ENCODE data around the gene CCL22. TPM values are rescaled to one million over a fixed set of nuclear protein-coding genes. Genes with fewer than 3 reads are reported as not detected.

Gene CCL22
- total RNA-seq, 1 experiment from 2014 or later: not detected

DNA sequence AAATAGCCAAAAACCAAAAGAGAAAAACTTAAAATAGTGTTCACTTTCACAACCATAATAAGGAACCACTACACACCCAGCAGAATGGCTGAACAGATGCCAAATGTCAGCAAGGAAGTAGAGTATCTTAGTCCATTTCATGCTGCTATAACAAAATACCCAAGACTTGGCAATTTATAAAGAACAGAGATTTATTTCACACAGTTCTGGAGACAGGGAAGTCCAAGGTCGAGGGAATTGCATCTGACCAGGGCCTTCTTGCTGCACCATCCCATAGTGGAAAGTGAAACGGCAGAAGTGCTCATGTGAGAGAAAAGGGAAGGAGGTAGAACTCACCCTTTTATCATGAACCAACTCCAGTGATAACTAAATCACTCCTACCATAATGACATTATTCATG is 33.8 kb upstream of the CCL22 start:
- no CpG with 5 or more reads among the region's 2 CpGs for WGBS (ENCODE audit: extremely low coverage, insufficient read length, low lambda C conversion rate)
- TF ChIP-seq, protein P1, sequence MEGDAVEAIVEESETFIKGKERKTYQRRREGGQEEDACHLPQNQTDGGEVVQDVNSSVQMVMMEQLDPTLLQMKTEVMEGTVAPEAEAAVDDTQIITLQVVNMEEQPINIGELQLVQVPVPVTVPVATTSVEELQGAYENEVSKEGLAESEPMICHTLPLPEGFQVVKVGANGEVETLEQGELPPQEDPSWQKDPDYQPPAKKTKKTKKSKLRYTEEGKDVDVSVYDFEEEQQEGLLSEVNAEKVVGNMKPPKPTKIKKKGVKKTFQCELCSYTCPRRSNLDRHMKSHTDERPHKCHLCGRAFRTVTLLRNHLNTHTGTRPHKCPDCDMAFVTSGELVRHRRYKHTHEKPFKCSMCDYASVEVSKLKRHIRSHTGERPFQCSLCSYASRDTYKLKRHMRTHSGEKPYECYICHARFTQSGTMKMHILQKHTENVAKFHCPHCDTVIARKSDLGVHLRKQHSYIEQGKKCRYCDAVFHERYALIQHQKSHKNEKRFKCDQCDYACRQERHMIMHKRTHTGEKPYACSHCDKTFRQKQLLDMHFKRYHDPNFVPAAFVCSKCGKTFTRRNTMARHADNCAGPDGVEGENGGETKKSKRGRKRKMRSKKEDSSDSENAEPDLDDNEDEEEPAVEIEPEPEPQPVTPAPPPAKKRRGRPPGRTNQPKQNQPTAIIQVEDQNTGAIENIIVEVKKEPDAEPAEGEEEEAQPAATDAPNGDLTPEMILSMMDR (conservative IDR thresholded peaks at IDR 0.05): no peak
- H3K56ac ChIP-seq (ENCODE audit: insufficient read length, low read depth, low read length): no peak overlapping the region
- DNase-seq: no peak
- no peak overlapping the region for H3K14ac ChIP-seq (ENCODE audit: insufficient read depth, low read length)
- no peak overlapping the region for H2BK120ac ChIP-seq (ENCODE audit: low read depth, low read length, poor library complexity, severe bottlenecking)
- H3K23ac ChIP-seq (ENCODE audit: insufficient read length, low read depth, low read length): no peak overlapping the region
- no peak overlapping the region for H4K91ac ChIP-seq (ENCODE audit: insufficient read length, low read depth, low read length)
- no peak overlapping the region for H2BK12ac ChIP-seq (ENCODE audit: insufficient read length, low read depth, low read length)
- Mint-ChIP-seq H3K4me3 (no peak overlapping the region), H3K27me3 (ENCODE audit: low read depth) (no peaks in the 10 kb centered on the region; the same call in 1 of the 2 replicates), H3K36me3 (ENCODE audit: insufficient read depth in 1 of 3, low read depth in 3 of 3) (0 out of 7 replicates have a peak, but pooled peaks cover 0 to 4% (median 0%) of the 10 kb centered on the region in 3 experiments), H3K4me1 (peaks cover 3 to 4% of the 10 kb centered on the region in 2 experiments), H3K27ac (no peak overlapping the region), H3K9me3 (peaks cover 4 to 5% of the 10 kb centered on the region in 2 experiments; a peak in 4 of 5 replicates)
- H3K4ac ChIP-seq (ENCODE audit: low read depth, low read length): no peak overlapping the region
- no peak overlapping the region for H3K18ac ChIP-seq (ENCODE audit: insufficient read length, low read depth, low read length)
- no peaks in the 10 kb centered on the region for H3K79me1 ChIP-seq (ENCODE audit: insufficient read depth, low read depth, low read length, poor library complexity, severe bottlenecking)
- H2BK20ac ChIP-seq (ENCODE audit: low read depth, low read length, poor library complexity, severe bottlenecking): no peak overlapping the region
- peaks cover 2% of the 10 kb centered on the region; the same call in 1 of the 2 replicates for H3K4me1 ChIP-seq (ENCODE audit: insufficient read depth, low read length)
- no peak overlapping the region for H2AFZ ChIP-seq (ENCODE audit: low read length)
- H4K5ac ChIP-seq (ENCODE audit: insufficient read length, low read depth, low read length): no peak overlapping the region
- H3T11ph ChIP-seq (ENCODE audit: low read length): no peak overlapping the region
- H3K27ac ChIP-seq (ENCODE audit: insufficient read length, low read depth, low read length): no peak overlapping the region
- H2AK5ac ChIP-seq (ENCODE audit: insufficient read length, low read length): no peak overlapping the region
- H3K9ac ChIP-seq (ENCODE audit: extremely low read depth, insufficient read length, low read length): no peak overlapping the region
- H4K20me1 ChIP-seq (ENCODE audit: control insufficient read depth, insufficient read depth, insufficient read length): no peaks in the 10 kb centered on the region
- no peaks in the 10 kb centered on the region for H3K23me2 ChIP-seq (ENCODE audit: insufficient read length, low read depth, low read length, poor library complexity, severe bottlenecking)
- H2BK15ac ChIP-seq (ENCODE audit: low read depth, low read length): no peak overlapping the region
- H4K8ac ChIP-seq (replicated peaks; ENCODE audit: insufficient read length, low read depth, low read length): no peak overlapping the region
- no peak overlapping the region for H3K4me2 ChIP-seq (ENCODE audit: insufficient read depth, insufficient read length, low read length)
- H3K9me3 ChIP-seq (ENCODE audit: control insufficient read depth, low read depth, low read length): no peaks in the 10 kb centered on the region
- no peaks in the 10 kb centered on the region for H3K79me2 ChIP-seq (ENCODE audit: insufficient read depth, low read length)
- H3K27me3 ChIP-seq (ENCODE audit: insufficient read depth, low read length): no peaks in the 10 kb centered on the region
- H2BK5ac ChIP-seq (ENCODE audit: insufficient read length, low read length): no peak overlapping the region

Data from H9 (cell line).